HG03103 (cell line): ENCODE data around the gene GOSR1.
"Not testable (repeated sequence)": the region's sequence is repeated elsewhere in the genome, so short reads cannot be mapped to it uniquely, and the experiment has no call there.

Experiments
- ATAC-seq: cut with Tn5 transposase; IDR thresholded peaks from one replicate; pipeline ENCODE4 v1.9.1; 2021; ENCODE audit warnings: low read depth; ENCODE audit not compliant: unreplicated experiment

Gene GOSR1

DNA sequence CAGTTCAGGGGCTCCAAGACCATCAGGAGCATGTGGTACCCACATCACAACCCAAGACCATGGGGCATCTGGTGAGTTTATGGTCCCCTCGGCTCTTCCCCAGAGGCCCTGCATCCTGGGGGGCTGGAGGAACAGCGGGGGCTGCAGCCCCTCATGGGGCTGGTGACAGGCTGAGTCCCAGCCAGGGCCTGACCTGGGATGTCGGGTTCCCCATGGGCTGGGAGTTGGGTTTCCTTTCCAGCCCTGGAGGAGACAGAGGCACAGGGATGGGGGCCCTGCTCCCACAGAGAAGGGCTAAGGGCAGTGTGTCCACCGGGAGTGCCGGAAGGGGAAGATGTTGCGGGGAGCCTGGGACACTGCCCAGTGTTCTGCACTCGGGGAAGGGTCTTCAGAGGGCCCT is 82.4 kb downstream of the GOSR1 start:
- ATAC-seq = no peak

DNA sequence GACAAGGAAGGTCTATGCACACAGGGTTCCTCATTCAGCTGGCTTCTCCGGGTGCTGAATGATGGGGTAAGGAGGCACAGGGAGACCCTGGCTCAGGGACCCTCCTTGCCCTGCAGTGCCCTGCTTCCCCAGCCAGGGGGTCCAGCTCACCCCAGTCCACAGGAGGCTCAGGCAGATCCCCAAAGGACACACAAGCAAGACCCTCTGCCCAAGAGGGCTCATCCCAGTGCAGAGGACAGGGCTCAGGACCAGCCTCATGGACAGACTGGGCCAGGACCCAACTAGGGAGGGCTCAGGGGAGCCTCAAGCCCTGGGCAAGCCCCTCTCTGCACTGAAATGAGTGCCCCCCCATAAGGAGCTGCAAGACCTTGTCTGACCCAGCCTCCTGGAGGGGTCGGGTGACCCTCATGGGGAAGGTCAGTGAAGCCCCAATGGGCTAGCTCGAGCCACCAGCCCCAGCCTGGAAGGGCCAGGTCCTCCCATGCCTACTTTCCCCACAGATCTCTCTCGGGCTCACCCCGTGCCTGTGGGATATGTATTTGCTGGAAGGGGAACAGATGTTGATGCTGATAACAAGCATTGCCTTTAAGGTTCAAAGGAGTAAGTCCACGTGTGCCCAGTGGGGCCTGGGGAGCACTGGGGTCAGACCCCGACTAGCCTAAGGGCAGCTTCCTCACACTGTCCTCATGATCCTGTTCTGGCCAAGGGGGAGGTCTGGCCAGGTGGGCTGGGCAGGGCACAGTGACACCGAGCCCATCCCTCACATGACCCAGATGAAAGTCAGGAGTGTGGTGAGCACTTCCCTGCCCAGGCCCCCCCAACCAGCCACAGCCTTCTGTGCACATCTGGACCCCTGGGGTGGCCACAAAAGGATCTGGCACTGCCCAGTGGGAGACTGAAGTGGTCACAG is 83.2 kb downstream of the GOSR1 start:
- ATAC-seq = not testable (repeated sequence)

DNA sequence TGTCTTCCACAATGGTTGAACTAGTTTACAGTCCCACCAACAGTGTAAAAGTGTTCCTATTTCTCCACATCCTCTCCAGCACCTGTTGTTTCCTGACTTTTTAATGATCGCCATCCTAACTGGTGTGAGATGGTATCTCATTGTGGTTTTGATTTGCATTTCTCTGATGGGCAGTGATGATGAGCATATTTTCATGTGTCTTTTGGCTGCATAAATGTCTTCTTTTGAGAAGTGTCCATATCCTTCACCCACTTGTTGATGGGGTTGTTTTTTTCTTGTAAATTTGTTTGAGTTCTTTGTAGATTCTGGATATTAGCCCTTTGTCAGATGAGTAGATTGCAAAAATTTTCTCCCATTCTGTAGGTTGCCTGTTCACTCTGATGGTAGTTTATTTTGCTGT is 84.6 kb downstream of the GOSR1 start:
- ATAC-seq = not testable (repeated sequence)

DNA sequence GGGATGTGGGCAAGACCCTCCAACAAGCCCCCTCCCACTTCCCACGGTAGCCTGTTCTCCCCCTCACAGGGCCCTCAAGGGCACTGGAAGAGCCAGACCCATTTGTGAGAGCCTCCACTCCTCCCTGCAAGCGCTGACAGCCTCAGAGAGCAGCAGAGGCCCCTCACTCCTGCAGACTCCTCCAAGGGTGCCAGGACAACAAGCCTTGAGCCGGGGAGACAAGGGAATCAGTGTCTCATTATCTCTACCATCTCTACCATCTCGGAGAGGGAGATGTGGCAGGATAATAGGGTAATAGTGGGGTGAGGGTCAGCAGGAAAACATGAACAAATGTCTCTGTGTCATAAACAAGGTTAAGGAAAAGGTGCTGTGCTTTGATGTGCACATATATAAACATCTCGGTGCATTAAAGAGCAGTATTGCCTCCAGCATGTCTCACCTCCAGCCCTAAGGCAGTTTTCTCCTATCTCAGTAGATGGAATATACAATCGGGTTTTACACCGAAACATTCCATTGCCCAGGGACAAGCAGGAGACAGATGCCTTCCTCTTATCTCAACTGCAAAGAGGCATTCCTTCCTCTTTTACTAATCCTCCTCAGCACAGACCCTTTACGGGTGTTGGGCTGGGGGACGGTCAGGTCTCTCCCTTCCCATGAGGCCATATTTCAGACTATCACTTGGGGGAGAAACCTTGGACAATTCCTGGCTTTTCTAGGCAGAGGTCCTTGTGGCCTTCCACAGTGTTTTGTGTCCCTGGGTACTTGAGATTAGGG is 86.1 kb downstream of the GOSR1 start:
- not testable (repeated sequence) for ATAC-seq

DNA sequence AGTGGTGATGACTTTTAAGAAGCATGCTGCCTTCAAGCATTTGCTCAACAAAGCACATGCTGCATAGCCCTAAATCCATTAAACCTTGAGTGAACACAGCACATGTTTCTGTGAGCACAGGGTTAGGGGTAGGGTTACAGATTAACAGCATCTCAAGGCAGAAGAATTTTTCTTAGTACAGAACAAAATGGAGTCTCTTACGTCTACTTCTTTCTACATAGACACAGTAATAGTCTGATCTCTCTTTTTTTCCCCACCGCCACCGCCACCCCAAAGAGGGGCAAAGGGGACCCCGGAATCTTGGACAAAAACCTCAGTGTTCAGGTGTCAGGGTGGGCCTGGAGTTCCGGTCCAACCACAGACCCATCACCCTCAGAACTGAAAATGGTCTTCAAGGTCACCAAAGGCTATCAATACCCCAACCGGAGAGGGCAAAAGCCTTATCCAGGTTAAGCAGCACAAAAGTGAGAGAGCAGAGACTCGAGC is 86.7 kb downstream of the GOSR1 start:
- ATAC-seq = not testable (repeated sequence)

DNA sequence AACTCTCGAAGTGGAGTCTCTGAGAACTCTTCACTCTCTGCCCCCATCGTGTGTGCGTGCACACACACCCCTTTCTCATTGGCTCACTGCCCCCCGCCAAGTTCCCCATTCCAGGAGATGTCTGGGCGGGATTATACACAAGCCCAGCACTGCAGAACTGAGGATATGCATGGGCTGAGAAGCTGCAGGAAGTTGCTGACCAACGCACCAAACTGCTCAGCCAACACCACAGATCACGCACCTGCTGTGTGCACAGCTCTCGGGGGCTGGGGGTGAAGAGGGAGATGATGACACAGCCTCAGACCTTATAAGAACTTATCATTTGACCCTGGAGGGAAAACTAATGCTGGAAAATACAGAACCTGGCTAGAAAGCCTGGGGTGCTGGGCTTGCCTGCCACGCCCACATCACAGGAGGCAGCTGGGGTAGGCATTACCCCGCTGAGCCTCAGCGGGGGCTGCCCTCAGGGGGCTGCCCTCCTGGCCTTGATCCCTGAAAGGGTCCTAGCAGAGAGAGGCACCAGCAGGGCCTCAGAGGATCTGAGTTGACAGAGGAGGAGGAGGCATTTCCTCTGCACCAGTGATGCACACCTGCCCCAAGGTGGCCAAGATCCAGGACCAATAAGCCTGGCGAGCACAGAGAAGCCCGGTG is 87.3 kb downstream of the GOSR1 start:
- not testable (repeated sequence) for ATAC-seq

DNA sequence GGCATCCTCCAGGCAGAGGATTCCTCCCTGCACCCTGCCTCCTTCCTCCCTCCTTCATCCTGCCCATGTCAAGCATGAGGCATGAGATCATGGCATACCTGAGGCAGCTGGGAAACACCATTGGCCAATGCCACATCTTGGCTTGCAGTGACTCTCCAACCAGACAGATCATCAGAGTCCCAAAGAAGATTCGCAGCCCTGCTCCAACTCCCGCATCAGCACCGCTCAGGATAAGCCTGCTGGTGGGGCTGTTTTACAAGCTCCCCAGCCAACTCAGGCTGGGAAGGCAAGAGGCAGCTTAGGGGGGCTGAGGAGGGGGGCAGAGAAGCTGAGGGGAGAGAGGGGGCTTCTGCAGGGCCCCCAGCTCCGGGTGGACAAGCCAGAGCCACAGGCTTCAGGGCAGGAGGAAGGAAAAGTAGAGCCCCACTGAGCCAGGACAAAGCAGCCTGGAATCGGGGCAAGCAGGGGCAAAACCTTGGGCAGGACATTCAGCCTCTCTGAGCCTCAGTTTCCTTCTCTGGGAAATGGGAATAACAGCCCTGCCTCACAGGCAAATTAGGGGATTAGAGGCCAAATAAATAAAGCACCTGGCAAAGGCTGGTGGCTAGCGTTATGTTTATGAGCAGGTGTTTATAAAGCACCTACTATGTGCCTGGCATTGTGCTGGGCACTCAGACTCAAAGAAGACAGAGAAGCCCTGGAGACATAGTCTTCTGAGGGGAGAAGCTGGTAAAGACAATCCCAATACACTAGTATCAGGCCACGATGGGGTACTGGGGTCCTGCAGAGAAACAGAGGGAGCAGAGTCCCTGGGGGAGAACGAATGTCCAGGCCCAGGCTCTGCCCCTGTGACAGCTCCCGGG is 88.1 kb downstream of the GOSR1 start:
- ATAC-seq = no peak

DNA sequence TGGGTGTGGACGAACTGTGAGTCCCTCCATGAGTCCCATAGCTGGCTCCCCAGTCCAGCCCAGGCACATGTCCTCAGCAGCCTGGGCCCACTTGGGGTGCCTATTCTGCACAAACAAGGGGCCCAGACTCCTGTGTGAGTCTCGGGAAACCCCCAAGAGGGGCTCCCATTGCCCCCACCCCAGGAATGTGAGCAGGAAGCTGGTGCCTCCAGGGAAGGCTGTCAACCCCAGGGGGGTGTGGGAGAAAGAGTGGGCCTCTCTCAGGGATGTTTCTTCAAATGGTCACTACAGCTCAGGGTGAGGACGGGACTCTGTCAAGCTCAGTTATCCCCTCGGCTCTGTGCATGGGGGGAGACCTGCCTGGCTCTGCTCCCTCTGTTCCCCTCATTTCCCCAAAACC is 88.9 kb downstream of the GOSR1 start:
- not testable (repeated sequence) for ATAC-seq

DNA sequence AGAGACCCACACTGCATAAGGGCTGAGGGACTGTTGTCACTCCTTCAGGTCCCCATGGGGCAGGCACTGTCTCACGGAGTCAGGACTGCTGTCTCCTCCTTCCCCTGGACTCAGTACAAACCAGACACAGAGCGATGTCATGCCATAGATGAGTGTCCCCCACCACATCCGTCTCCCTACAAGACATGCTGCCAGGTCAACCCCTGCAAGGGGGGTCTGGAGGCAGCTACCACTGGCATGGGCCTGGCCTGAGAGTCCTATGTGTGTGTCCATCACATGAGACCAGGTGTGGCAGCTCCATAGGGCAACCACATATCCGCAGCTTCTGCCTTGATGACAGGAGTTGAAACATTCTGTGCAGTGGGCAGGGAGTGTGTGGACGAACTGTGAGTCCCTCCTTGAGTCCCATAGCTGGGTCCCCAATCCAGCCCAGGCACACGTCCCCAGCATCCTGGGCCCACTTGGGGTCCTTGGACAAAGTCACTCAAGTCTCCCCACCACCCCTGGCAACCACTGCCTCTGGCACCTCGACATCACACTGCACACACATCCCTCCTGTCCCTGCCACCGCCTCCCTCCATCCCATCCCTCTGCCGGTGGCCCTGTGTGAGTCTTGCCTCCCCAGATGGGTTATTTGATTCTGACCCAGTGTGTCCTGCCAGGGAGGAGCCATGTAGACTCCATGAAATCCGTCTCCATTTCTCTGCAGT is 89.5 kb downstream of the GOSR1 start:
- ATAC-seq = not testable (repeated sequence)

DNA sequence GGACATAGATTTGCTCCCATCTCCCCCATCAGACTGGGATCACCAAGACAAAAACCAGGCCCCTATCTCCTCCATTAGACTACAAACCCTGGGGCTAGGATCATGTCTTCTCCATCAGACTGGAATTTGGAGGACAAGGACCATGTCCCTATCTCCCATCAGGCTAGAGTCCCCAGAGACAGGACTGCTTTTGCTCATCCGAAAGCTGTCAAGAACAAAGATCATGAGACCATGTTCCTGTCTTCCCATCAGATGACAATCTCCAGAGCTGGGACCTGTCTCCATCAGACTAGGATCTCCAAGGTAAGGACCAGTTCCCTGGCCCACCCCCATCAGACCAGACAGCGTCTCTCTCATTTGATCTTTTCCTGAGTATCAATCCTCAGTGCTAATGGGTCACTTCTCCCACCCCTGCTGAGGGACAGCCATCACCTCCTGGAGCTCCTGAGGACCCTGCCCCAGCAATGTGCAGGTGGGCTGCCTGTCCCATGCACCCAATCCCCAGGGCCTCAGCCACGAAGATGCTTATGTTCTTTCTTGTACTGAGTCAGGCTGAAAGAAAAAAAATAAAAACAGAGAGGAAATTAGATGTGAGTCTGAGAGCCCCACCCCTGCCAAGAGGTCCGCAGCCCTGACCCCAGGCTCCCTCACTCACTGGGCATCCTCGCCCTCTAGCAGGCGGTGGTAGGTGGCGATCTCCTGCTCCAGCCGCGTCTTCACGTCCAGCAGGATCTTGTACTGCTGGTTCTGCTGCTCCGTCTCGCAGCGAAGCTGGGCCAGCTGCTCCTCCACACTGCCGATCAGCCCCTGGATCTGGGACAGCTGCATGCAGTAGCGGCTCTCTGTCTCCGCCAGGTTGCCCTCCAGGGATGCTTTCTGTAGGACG is 90.3 kb downstream of the GOSR1 start:
- no peak for ATAC-seq

DNA sequence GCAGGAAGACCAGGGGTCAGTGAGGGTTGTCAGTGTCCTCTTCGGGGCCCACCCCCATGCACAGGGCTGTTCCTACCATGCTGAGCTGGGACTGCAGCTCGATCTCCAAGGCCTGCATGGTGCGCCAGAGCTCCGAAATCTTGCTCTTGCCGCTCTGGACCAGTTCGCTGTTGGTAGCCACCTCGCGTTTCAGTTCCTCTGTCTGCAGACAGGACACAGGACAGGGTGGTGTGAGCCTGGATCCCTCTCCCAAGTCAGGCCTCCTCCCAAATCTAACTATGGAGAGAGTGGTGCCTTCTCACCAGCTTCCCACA is 90.9 kb downstream of the GOSR1 start:
- no peak for ATAC-seq

DNA sequence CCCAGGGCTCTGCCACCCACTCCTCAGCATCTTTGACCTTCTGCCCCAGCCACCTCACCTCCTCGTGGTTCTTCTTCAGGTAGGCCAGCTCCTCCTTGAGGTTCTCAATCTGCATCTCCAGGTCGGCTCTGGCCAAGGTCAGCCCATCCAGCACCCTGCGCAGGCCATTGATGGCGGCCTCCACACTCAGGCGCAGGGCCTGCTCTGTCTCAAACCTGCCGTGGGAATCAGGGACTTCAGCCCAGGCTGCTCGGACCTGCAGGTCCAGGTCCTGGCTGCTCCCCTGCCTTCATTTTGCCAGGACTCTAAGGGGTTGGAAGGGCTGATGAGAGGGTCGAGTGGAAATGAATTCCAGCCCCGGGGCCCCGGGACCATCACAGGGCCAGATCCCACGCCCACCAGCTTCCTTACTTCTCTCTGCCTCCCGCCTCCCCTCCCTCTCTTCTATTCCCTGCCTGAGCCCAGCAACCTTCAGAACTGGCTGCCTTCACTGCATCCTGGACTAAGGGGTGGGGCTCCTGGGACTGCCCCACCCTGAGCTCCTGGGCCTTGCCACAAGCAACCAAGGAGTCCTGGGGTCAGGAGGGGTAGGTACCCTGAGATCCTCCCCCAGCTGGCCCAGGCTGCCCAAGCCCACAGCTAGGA is 92.4 kb downstream of the GOSR1 start:
- not testable (repeated sequence) for ATAC-seq

DNA sequence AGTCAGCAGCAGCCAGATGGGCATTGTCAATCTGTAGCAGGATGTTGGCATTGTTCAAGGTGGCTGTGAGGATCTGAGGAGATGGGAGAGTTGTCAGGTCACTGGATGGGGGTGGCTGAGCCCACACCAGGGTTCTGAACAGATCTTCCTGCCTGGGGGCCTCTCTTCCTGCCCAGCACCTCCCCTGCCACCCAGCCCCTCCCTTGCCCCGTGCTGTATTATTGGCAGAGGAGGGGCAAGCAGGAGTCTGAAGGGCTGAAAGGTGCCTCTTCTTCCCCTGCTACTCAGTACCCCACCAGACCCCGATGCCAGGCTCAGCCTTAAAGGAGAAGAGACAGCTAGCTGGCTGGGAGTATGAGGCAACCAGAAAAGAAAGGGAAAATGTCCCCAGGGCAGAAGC is 93.0 kb downstream of the GOSR1 start:
- no peak for ATAC-seq

DNA sequence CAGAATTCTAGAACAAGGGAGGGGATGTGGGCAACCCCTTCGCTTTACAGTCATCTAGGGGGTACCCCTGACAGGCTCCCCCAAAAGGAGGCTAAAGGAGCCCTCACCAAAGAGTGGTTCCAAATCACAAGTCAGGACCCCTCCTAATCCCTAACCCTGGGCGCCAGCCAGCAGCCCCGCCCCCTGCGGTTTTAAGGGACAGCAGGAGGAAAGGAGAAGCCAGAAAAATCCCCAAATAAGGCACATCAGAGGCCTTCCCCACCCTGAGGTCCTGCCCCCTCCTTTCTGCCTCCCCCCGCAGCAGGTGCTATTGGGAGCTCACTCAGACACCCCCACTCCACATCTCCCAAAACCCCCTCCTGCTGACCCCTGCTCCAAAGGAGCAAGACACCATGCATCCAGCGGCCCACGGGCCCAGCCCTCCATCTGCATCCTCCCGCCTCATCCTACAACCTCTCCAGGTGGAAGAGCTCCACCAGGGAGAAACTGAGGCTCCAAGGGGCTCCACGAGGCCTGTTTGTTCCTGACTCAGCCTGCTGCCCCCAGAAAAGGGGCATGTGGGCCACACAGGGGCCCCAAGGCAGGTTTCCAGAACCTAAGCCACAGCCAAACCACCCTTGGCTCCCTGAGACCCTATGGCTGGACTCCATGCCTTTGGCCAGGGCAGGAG is 93.5 kb downstream of the GOSR1 start:
- ATAC-seq = no peak

DNA sequence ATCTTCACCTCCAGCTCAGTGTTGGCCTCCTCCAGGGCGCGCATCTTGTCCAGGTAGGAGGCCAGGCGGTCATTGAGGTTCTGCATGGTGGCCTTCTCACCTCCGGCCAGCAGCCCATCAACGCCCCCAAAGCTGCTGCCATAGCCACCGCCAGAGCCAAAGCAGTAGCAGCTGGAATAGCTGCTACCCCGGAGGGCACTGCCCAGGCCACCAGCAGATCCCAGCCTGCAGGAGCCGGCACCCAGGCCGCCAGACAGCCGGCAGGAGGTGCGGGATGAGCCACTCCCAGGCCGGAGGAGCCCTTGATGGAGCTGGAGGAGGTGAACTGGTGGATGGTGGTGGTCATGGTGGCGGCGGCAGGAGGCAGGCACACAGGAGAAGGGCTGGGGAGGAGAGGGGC is 94.2 kb downstream of the GOSR1 start:
- ATAC-seq = not testable (repeated sequence)

DNA sequence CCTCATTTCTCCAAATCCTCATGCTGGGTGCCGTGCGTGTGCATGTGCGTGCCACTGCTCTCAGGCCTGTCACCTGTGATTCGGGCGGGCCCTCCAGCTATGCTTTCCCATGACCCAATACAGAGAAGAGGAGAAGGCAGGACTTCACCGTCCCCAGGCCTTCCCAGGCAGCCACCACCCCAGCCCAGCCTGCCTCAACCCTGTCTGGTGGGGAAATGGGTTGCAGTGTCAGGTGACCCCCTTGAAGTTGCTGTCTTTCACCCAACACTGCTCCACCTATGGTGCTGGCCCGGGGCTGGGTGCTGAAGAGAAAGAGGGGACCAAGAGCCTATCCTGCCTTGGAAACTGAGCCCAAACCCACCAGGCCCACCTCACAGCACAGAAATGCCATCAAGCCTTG is 94.7 kb downstream of the GOSR1 start:
- no peak for ATAC-seq

DNA sequence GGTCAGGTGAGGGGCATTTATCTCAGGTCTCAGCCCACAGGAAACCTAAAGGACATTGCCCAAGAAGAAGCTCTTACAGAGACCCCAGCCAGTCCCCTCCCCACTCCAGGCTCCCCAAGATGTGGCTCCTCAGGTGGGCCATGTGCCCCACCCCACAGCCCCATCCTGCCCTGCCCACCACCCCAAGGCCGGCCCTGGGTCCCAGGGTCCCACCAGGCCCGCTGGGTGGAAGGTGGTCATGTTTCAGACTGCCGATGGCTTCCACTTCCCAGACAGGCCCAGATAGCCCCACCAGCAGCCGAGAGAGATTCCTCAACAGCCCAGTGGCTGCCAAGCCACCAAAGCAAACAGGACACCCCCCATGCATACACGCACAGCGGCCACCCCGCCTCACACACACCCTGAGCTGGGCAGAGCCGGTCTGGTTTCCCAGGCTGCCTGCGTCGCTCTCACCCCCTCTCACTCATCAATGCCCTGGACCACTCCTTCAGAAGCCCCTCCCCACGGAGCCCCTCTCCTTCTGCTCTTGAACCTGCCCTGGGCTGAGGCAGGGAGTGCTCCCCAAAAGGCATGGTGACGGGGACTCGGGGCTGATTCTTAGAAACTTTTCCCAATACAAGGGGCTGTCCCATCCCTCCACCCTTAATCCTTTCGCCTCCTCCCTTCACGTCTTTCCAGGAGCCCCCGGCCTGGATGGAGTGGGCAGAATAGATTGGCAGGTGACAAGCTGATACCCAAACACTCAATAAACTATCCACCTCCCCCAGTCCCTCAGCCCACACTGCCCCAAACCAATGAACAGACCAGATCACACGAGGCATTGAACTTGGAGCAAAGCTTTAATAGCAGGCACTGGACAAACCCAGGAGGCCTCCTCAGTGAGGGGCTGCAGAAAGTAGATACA is 95.7 kb downstream of the GOSR1 start:
- ATAC-seq = not testable (repeated sequence)
